Activated B cell treated with CpG ODN at 0.5 μM for 24 hours (primary cell): ENCODE data around the gene CPSF4L. TPM values are rescaled to one million over a fixed set of nuclear protein-coding genes. Genes with fewer than 3 reads are reported as not detected.

Source experiments
- ATAC-seq: fragments of 200-7000 bp; cut with Tn5 transposase; one replicate; pipeline ENCODE4 v1.10.0; 2021; ENCODE audit warnings: low read depth, mild to moderate bottlenecking, moderate library complexity
- CTCF ChIA-PET: fragments of 350-600 bp; sonication (Branson Sonifier 250); formaldehyde crosslinking; loops from one replicate; lab custom pipeline; 2021; ENCODE audit warnings: antibody characterized with exemption; lab: Charles Lee
- POLR2A ChIA-PET: fragments of 350-600 bp; sonication (Branson Sonifier 250); formaldehyde crosslinking; loops from one replicate; lab custom pipeline; 2021; ENCODE audit warnings: antibody characterized with exemption; lab: Charles Lee
- DNase-seq: peaks from one replicate; pipeline ENCODE4 v3.0.0; 2022
- H3K27ac Mint-ChIP-seq: one replicate; pipeline ENCODE4 v1.8.0; 2020; ENCODE audit warnings: mixed read lengths
- H3K27me3 Mint-ChIP-seq: one replicate; pipeline ENCODE4 v1.8.0; 2021; ENCODE audit warnings: mixed read lengths
- H3K36me3 Mint-ChIP-seq: one replicate; pipeline ENCODE4 v1.8.0; 2021; ENCODE audit warnings: low read depth, mixed read lengths
- H3K4me1 Mint-ChIP-seq: one replicate; pipeline ENCODE4 v1.8.0; 2021; ENCODE audit warnings: mixed read lengths
- H3K4me3 Mint-ChIP-seq: one replicate; pipeline ENCODE4 v1.8.0; 2020; ENCODE audit warnings: mild to moderate bottlenecking, mixed read lengths
- H3K9me3 Mint-ChIP-seq: one replicate; pipeline ENCODE4 v1.8.0; 2020; ENCODE audit warnings: mixed read lengths
- CTCF ChIP-seq: fragments of 200-600 bp; IDR thresholded peaks from one replicate; pipeline ENCODE4 v1.8.0; 2022; ENCODE audit warnings: antibody characterized with exemption, mild to moderate bottlenecking
- intact Hi-C: fragments of 100-400 bp; cut with micrococcal nuclease; formaldehyde crosslinking; loops from one replicate; pipeline ENCODE4 v1.15.1; 2024
- total RNA-seq: library from RNA; stranded (reverse); gene quantifications from 2 replicates; pipeline ENCODE4 v1.2.3, GENCODE V29; 2022

CPSF4L gene
- total RNA-seq, 1 donor from 2014 or later: not detected

DNA sequence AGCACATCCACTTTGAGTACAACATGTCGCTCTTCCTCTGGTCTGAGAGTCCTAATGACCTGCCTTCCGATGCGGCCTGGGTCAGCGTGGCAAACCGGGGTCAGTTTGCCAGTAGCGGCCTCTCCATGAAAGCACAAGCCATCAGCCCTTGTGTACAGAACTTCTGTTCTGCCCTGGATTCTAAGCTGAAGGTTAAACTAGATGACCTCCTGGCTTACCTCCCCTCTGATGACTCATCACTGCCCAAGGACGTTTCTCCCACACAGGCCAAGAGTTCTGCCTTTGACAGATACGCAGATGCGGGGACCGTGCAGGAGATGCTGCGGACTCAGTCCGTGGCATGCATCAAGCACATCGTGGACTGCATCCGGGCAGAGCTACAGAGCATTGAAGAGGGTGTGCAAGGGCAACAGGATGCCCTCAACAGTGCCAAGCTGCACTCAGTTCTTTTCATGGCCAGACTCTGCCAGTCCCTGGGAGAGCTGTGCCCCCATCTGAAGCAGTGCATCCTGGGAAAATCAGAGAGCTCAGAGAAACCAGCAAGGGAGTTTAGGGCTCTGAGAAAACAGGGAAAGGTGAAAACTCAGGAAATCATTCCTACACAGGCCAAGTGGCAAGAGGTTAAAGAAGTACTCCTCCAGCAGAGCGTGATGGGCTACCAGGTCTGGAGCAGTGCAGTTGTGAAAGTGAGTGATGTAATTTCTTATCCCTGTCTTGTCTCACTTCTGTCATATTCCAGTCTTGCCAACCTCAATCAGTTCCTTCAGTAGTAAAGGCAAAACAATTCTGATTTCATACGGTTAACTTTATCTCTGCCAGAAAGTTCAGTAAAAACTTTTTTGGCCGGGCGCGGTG lies 60.2 kb downstream of the CPSF4L start:
- CTCF ChIA-PET: no interaction called here
- Mint-ChIP-seq H3K36me3 (peaks cover 96% of the 10 kb centered on the region), H3K27ac (no peak overlapping the region), H3K4me3 (no peak overlapping the region), H3K27me3 (no peaks in the 10 kb centered on the region), H3K9me3 (no peaks in the 10 kb centered on the region), H3K4me1 (no peaks in the 10 kb centered on the region)
- intact Hi-C loops: no loop called here
- POLR2A ChIA-PET: no interaction called here
- ATAC-seq (no peak), DNase-seq (no peak)
- no peak for TF ChIP-seq CTCF

DNA sequence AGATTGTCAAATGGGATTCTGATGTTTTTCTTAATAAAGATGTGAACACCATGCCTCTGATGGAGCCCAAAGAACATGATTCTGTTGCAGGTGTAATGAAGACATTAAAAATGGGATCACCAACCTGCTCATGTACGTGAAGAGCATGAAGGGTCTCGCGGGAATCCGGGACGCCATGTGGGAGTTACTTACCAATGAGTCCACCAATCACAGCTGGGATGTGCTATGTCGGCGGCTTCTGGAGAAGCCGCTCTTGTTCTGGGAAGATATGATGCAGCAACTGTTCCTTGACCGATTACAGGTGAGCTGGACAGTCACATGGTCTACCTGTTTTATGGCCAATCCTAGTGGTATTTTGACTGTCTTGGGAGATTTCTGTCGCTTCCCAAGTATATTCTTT lies 61.2 kb downstream of the CPSF4L start:
- CTCF ChIA-PET: no interaction called here
- Mint-ChIP-seq H3K9me3 (no peaks in the 10 kb centered on the region), H3K4me3 (no peak overlapping the region), H3K36me3 (peaks cover 90% of the 10 kb centered on the region), H3K27ac (no peak overlapping the region), H3K27me3 (no peaks in the 10 kb centered on the region), H3K4me1 (no peaks in the 10 kb centered on the region)
- no peak for TF ChIP-seq CTCF
- no peak for DNase-seq
- intact Hi-C loops: no loop called here
- POLR2A ChIA-PET: no interaction called here
- ATAC-seq: no peak

- no peaks in the 10 kb centered on the region for H3K4me1 Mint-ChIP-seq
- DNase-seq (no peak), ATAC-seq (no peak)
- TF ChIP-seq CTCF: no peak
- H3K4me3 Mint-ChIP-seq: no peak overlapping the region
- ChIA-PET POLR2A (no interaction called here), CTCF (no interaction called here)
- no peaks in the 10 kb centered on the region for H3K27me3 Mint-ChIP-seq
- intact Hi-C loops: loop anchor here (10.0 kb wide), 1 partner anchor 775 kb away; no protein-coding TSS in a partner anchor
- H3K36me3 Mint-ChIP-seq: peaks cover 83% of the 10 kb centered on the region
- H3K9me3 Mint-ChIP-seq: no peaks in the 10 kb centered on the region
- H3K27ac Mint-ChIP-seq: no peak overlapping the region
These were observed 61.8 kb downstream of the CPSF4L start for GRCh38 chr17:73199751-73200317.

- ATAC-seq: no peak
- Mint-ChIP-seq H3K27ac (no peak overlapping the region), H3K4me1 (peaks cover 4% of the 10 kb centered on the region), H3K4me3 (no peak overlapping the region), H3K9me3 (no peaks in the 10 kb centered on the region), H3K36me3 (peaks cover 75% of the 10 kb centered on the region), H3K27me3 (no peaks in the 10 kb centered on the region)
- no peak for TF ChIP-seq CTCF
- ChIA-PET CTCF (no interaction called here), POLR2A (no interaction called here)
- DNase-seq: no peak
- intact Hi-C loops: loop anchor here (10.0 kb wide), 1 partner anchor 774 kb away; no protein-coding TSS in a partner anchor
These were observed 62.8 kb downstream of the CPSF4L start for GRCh38 chr17:73198930-73199260.

Other genes with a start within 250 kb of the CPSF4L start
- gene SLC39A11, start 169.2 kb downstream of the CPSF4L start, total RNA-seq: 27.2 and 34.8 TPM in 2 replicates
- 0.32 and 0.89 TPM in 2 replicates for gene SSTR2, start 96.9 kb downstream of the CPSF4L start, total RNA-seq
- 35.7 and 42.2 TPM in 2 replicates for gene COG1, start 68.8 kb downstream of the CPSF4L start, total RNA-seq
- 0.61 and 0.95 TPM in 2 replicates for gene CDC42EP4, start 50.1 kb upstream of the CPSF4L start, total RNA-seq